ENCODE results near the gene TC2N.
"Not testable (repeated sequence)": the region's sequence is repeated elsewhere in the genome, so short reads cannot be mapped to it uniquely, and the experiment has no call there.

TC2N gene

DNA sequence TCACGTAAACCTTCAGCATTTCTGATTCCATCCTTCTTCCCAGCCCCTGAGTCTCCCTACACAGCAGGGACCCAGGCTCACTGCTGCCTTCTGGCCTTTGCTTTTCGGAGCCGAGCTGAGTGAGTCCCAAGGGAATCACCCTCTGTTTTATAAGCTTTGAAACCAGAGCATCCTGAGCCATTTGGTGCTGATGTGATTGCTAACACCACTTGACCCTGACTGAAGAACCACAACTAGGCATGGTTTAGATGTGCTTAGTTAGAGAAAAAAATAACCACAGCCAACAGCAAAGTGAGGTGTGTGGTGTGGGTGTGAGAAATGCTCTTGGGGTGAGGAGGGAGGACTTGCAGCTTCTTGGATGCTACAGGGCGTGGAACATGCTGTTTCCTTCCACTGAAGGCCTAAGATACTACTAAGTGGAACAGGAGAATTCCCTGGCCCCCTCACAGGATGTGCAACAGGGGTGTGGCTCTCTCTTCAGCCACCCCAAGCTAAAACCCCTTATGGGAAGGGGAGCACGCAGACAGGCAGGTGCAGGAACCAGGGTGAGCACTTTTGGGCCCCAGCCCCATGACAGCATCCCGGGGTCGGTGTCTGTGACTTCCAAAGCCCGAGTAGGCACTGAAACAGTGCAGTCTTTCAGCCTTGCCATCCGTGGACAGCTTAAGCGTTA, at the start of gene TC2N:
Gene TC2N, minus strand, starts transcription at position 221 of the 673 bp plus-strand sequence. CDS start 53,767 bp downstream, outside the sequence.
- DNase-seq (ENCODE audit: low spot score) = no peak

DNA sequence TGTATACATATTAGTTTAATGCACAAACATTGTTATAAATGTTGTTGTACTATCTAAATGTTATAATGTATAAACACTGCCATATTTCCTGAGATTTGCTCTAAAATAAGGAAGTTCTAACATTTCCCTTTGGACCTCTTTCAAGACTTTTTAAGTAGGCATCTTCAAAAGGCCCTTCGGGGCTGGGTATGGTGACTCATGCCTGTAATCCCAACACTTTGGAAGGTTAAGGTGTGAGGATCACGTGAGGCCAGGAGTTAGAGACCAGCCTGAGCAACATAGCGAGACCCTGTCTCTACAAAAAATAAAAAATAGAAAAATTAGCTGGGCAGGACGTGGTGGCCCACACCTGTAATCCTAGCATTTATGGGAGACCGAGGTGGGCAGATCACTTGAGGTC, 44.7 kb upstream of the TC2N start:
- no peak for DNase-seq (ENCODE audit: low spot score)

DNA sequence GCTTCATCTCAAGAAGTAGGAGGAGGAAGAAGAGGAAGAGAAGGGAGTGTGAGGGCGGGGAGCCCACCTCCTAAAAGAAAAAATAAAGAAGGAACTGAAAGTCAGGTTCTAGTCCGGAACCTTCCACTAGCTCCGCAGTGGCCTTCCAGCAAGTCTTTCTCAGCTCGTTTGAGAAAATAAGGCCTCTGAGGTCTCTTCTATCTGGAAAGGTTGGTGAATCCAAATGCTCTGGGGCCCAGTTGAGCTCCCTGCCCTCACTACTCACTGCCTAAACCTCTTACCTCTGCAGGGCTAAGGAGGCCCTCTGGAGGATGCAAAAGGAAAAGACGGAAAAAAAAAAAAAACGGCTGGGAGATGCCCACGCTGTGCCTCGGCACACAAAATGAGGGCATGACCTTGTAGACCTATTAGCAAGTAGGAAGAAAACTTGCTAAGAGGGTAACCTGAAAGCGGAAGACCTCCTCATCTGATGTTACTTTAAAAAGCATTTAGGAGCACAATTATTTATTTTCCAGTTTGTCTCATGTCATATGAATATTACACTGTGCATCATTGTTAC, 44.2 kb upstream of the TC2N start:
- peak; percentile 61 for DNase-seq (ENCODE audit: low spot score)

DNA sequence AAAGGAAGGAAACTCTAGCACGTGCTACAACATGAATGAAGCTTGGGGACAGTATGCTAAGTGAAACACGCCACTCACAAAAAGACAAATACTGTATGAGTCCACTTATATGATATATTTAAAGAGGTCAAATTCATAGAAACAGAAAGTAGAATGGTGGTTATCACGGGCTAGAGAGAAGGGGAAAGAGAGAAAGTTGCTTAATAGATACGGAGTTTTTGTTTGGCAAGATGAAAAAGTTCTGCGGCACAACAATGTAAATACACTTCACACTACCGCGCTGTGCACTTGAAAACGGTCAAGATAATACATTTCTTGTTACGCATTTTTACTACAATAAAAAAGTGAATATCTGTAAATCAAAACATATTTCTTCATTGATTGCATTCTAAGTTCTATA, 42.9 kb upstream of the TC2N start:
- DNase-seq (ENCODE audit: low spot score) = no peak

DNA sequence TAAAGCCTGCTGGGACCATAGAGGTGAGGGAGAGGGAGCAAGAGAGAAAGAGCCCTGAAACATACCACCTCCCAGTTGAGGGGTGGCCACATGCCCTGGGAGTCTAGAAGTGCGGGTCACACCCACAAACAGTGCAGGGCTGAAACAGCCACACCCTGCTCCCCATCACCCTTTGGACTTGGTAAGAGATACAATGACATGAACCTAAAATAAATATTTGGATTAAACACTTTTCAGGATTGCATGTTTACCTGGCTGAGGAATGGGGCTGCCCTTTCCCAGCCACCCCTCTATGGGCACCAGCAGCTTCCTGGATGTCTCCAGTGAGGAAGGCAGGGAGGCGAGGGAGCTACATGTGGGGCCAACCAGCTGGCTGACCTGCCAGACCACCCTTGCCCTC, 39.0 kb upstream of the TC2N start:
- no peak for DNase-seq (ENCODE audit: low spot score)

DNA sequence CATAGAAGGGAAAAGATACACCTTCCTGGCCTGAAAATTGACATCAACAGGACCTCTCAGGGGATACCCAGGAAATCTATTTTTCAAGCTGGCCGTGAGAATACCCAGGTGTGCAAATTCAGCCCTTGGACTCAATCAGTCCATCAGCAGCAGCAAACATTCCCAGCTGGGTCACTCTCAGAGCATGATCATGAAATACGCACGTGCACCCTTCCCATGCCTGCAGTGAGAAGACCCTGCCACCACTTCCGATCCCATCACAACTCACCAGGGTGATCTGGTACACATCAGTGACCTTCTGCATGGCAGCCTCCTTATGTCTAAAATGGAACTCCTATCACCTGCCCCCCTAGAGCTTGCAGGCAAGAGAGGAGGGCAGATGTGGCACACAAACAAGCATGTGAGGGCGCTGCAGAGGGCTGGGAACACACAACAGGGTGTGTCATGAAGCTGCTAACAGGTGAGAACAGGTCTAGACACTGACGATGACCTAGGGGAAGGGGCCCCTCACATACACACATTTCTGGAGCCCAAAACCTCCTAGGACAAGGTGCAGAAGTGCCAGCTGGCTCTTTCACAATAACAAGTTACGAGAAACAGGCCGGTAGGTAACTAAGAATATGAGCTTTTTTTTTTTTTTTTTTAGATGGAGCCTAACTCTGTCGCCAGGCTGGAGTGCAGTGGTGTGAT, 37.8 kb upstream of the TC2N start:
- DNase-seq (ENCODE audit: low spot score) = no peak

DNA sequence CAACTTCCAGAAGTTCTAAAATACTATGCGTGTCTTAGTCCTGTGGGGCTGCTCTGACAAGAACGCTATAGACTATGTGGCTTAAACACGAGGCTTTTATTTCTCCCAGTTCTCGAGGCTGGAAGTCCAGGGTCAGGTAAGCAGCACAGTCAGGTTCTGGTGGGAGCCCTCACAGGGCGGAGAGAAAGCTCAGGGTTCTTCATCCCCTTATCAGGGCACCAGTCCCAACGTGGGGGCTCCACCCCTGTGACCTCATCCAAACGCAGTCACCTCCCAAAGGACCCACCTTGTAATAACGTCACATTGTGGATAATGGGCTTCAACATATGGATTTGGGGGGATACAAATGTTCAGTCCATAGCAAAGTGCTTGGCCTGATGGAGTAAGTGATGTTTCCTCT, 37.1 kb upstream of the TC2N start:
- no peak for DNase-seq (ENCODE audit: low spot score)

DNA sequence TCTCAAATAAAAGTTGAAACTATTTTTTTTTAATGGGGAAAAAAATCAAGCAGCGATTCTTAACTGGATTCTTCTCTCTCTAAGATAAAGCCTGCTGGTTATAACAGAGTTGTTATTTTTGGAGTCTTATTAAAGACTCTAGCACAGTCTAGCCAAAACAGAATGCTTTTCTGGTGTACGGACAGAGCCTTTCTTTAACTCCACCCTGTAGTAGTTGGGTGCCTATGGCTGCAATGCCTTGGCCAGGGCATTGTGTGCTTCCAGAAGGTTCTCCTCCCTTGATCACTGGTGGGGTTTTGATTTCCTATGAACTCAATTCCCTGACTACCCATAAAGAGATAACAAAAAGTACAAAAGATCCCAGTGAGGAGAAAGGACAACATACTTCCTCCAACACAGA, 35.7 kb upstream of the TC2N start:
- DNase-seq (ENCODE audit: low spot score) = no peak

DNA sequence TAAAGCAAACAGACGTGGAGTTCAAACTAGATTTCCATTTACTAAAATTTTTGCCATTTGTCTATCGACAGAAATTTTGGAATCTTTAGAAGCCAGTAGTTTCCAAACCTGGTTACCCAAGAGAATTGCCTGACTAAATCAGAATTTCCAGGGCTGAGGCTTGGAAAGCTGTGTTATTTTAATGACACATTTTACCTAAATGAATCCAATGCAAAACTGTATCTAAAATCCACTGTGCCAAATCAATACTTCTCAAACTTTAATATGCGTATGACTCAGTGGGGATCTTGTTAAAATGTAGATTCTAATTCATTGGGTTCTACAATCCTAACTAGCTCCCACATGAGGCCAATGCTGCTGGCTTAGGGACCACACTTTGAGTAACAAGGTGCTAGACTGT, 35.0 kb upstream of the TC2N start:
- DNase-seq (ENCODE audit: low spot score) = no peak

DNA sequence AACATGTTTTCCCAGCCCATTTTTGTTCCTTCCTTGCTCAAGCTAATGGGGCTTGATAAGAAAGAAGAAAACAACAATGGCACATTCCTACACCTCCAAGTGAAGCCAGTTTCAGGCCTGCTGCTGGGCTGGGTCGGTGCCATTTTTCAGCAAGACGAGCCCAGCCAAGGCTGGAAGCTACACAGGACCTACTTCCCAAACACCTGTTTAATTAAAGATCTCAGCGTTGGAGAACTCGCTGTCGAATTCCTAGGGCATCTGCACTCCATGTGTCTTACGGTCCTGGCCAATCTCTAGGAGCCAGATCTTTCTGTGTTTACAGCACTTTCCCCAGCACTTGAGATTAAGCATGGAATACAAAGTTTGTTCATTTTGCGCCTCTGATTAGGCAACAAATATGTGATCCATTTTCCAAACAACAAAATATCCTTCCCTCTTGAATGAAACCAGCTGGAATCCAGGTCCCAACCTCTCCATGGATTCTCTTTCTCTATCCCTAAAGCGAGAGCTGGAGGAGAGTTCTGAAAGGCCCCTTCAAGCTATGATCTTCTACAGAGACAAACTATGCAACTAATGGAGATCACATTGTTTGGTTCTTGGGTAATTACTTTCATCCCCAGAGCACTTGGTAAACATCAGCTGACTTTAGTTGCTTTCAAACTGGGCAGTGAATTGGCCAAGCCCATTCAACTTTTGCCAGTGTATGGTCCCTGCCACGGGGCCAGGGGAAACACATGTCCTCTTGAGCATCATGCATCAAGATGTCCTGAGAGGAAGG, 34.3 kb upstream of the TC2N start:
- DNase-seq (ENCODE audit: low spot score) = no peak

DNA sequence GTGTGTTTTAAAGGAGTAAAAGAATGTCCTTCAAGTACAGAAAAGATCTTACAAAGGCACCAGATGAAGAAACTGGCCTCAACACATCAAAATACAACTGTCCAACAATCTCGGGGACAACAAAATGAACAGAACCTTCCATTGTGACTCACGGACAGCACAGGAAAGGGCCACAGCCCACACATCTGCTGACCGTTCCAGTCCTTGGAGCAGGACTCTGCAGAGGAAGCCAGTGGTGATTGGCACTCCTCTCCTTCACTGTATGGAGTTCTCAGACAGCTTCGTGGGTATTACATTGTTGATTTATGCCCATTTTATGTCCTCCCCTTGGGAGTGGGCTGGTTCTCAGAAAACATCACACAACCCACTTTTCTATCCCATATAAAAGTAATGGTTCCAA, 32.5 kb upstream of the TC2N start:
- peak; percentile 63 for DNase-seq (ENCODE audit: low spot score)

DNA sequence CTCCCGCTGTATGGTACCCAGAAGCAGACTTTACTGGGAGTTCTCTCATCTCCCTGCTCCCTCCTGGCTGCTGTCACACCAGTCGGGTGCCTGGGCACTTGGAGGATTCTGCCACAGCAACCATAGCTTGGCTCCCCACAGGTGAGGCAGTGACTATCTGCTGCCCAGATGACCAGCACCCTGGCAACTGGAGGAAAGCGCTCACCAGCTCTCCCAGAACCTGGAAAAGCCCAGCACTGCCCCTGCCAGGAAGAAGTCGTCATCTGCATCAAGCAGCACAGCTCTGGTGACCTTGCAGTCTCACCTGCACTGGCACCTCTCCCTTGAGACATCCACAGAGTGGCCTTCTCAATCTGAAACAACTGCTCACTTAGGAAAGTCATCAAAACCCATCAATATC, 31.9 kb upstream of the TC2N start:
- DNase-seq (ENCODE audit: low spot score) = no peak

DNA sequence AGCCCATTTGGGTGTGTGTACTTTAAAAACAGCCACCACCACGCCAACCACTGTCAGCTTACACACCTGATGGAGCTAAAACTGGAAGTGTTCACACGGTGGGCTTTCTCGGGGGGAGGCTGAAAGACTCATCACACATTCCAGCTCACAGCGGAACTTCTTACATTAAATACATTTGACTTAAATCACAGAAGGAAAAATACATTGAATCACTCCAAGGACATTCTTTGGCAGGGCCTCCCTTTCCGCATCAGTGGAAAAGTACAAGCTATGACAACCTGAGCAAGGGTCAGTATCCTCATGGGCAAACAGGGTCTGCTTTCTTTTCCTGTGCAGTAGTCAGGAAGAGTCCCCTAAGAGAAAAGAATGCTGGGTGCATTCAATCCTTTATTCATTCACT, 31.0 kb upstream of the TC2N start:
- no peak for DNase-seq (ENCODE audit: low spot score)

DNA sequence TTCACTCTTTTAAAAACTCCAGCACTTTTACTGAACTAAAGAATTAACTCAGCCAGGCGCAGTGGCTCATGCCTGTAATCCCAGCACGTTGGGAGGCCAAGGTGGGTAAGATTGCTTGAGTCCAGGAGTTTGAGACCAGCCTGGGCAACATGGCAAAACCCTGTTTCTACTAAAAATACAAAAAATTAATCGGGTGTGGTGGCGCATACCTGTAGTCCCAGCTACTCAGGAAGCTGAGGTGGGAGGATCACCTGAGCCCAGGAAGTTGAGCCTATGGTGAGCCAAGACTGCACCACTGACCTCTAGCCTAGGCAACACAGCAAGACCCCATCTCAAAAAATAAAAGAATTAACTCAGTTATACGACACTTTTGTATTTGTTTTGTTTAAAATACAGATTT, 30.4 kb upstream of the TC2N start:
- DNase-seq (ENCODE audit: low spot score) = not testable (repeated sequence)

DNA sequence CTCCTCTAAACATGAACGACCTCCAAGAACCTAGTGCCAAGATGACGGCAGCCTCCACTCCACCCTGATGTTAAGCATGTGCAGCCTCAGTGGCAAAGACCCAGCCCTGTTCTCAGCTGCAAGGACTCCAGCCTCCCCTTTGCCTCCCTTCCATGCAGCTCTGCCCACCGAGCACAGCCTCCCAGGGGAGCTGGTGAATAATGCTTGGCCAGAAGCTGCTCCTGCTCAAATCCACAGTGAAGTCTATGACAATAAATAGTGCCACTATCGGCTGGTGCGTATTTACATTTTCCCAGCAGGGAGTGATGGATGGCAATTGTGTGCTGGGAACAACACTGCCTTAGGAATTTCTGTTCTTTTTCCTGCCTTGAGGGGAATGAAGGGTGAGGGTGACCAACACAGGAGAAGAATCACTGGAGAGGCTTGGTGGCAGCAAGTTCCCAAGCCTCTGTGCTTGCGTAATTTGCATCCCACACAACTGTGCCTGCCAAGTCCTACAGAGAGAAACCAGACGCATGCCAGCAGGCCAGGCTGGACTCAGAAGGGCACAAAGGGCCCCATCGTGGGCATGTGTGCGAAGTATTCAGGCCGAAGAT, 29.9 kb upstream of the TC2N start:
- DNase-seq (ENCODE audit: low spot score) = no peak

DNA sequence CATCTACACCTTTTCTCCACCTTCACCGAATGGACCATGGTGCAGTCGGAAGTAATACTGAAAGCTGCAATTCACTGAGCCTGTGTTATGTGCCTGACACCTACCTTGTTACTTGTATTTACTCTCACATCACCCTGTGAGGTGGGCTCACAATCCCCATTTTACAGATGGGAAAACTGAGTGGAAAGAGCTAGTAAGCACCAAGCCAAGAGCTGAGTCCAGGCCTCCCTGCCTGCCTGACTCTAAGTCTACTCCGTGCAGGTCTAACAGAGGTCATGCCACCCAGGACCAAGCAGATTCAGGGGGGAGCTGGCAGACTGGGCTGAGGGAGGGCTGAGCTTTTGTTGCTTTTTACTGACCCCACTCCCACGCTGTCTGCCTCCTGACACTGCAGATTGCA, 29.1 kb upstream of the TC2N start:
- no peak for DNase-seq (ENCODE audit: low spot score)

DNA sequence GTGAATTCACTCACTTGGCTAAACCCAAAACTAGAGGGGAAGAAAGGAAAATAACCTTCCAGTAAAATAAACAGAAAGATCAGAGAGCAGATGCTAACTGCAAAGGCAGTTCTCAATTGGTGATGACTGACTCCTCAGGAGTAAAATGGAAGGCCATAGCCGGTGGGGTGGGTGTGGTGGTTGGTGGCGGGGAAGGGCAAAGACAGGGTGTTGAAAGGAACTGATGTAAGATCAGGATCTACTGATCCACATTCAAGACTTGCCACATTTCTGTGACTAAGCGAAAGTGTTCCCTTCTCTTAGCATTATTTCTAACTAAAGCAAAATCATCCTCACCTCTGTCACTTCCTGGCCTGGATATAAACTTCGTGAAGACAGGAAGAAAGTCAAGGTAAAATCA, 26.3 kb upstream of the TC2N start:
- no peak for DNase-seq (ENCODE audit: low spot score)

DNA sequence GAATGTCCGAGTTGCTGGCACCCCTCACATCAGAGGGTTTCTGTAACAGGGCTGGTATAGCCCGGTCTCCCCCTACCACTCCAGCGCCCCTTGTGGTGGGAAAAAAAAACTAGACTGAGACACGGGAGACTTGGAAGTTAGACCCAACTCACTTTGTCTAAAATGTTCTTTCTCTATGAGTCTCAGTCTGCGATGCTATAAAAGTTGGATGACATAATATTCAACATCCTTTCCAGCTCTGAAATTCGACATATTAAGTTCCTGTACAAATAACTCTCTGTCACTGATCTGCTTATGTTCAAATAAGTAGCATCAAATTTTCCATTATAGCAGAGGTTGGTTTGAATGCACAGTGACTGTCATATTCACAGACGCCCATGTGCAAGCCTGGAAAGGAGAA, 25.7 kb upstream of the TC2N start:
- no peak for DNase-seq (ENCODE audit: low spot score)

DNA sequence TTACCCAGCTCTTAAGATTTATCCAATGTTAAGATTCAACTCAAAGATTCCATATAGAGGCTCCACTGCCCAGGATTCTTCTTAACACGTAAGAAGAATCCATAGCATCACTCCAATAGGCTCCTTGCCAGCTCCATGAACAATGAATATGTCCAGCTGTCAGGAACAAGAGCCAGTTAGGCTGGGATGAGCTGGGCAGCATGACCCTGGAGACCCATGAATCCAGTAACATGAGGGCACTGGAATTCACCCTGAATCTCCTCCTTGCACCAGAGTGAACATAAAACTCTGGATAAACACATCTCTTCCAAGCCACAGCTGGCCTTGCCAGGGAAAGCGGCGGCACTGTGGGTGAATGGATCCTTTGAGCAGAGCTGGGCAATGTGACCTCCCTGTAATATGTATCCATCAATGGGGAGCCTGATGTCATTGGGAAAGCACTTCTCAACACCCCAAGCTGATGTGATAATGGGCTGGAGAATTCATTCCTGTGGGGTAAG, 24.4 kb upstream of the TC2N start:
- no peak for DNase-seq (ENCODE audit: low spot score)

DNA sequence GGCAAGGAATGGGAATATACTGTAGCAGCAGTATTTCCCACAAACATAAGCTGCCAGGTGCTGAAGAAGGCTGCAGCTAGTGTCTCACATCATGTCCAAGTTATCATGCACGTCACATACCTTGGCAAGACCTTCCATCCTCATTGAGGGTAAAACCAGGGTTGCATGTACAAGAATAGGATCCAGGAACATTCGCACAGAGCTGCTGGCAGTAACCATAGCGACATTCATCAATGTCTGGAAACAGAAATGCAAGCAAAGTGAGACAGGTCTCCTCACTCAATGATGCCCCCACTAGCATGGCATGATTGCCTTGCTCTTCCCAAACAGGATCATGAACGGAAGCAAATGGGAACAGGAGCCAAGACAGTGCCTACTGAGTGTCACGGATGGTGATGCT, 23.8 kb upstream of the TC2N start:
- DNase-seq (ENCODE audit: low spot score) = no peak

DNA sequence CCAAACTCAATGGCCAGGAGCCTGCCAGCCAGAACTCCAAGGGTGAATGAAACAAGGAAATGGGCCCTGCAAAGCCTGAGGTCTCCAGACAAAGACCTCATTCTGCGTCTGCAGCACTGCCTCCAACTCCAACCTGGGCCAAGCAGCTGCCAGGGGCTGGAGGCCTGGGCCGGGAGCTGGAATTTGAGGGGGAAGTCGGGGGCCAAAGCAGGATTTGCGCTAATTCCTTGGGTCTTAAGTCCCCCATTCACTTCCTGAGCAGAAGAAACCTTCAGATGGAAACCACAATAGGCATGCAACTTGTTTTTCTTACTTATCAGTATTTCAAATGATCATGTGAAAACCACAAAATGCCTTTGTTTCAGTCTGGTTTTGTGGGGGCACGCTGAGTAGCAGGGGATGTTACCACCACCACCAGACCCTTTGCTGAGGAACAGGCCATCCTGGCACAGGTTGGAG, 23.0 kb upstream of the TC2N start:
- DNase-seq (ENCODE audit: low spot score) = no peak

DNA sequence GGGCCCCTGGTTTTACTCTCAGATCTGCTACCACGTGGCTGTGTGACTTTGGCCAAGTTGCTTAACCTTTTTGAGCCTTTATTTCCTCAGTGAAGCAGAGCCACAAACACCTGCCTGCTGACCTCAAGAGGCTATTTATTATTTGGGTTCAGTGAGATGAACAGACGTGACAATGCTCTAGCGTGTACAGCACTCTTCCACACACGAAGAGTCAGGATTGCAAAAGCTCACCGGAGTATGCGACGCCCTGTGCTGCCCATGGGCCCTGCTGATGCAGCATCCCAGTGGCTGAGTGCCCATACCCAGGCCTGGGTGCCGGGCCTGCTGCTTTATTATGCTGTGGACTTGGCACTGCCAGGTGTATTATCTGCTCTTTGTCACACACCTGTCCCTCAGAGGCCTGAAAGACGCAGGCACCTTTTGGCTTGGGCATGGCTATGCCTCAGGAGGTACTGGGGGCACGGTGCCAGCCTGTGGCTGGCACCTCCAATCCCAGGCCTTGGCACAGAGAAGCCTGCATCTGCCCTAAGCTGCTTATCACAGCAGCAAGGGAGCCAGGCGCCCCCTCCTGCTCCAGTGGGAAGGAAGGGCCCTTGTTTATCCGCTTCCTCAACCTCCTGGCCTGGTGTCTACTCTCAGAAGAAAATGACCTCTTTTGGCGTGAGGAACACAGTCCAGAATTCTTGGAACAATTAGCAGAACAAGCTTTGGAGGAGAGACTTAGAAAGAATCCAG, 22.3 kb upstream of the TC2N start:
- DNase-seq (ENCODE audit: low spot score) = no peak

Data from COLO829 (cell line).